ENCODE data around the gene CORIN.

GRCh38 chr4:47882228-47882627, 44.4 kb upstream of the CORIN start:
- TF ChIP-seq CTCF (IDR thresholded peaks at IDR 0.05 in 2 of 3, conservative IDR thresholded peaks at IDR 0.05 in 1 of 3; ENCODE audit: control insufficient read depth in 2 of 3, extremely low read depth in 1 of 3, insufficient read depth in 1 of 3, low read depth in 3 of 3, low read length in 3 of 3) (no peak), TCF12 (IDR thresholded peaks at IDR 0.05; ENCODE audit: low read depth, low read length) (no peak), CBFB (IDR thresholded peaks at IDR 0.05; ENCODE audit: low read depth) (no peak), ESRRA (IDR thresholded peaks at IDR 0.05; ENCODE audit: low read length) (no peak), BHLHE40 (IDR thresholded peaks at IDR 0.05; ENCODE audit: borderline replicate concordance in 1 of 2, low read depth in 2 of 2, low read length in 1 of 2) (no peak), TAF1 (IDR thresholded peaks at IDR 0.05; ENCODE audit: borderline replicate concordance, low read depth, low read length) (no peak), ZSCAN29 (IDR thresholded peaks at IDR 0.05) (no peak), SKIL (IDR thresholded peaks at IDR 0.05; ENCODE audit: low read depth, poor library complexity, severe bottlenecking) (no peak), SIX5 (IDR thresholded peaks at IDR 0.05; ENCODE audit: low read depth, low read length, severe bottlenecking) (no peak)

All from GM12878 (cell line).